ENCODE results near the gene ATP6V0C.
"Not testable (repeated sequence)": the region's sequence is repeated elsewhere in the genome, so short reads cannot be mapped to it uniquely, and the experiment has no call there.

Gene ATP6V0C

GRCh38 chr16:2532494-2533141 is 18.9 kb downstream of the ATP6V0C start:
- Histone ChIP-seq H4K91ac (ENCODE audit: low read depth, low read length, poor library complexity) (no peak overlapping the region), H2BK5ac (ENCODE audit: low read length) (peak overlapping the region; percentile 2), H2AK5ac (ENCODE audit: low read depth, low read length) (peak overlapping the region; percentile 75), H3K79me1 (ENCODE audit: low read depth, low read length) (peaks cover 7% of the 10 kb centered on the region), H4K8ac (ENCODE audit: low read depth, low read length) (no peak overlapping the region), H3K9ac (ENCODE audit: low read depth, low read length, poor library complexity) (peak overlapping the region; percentile 81), H2BK120ac (ENCODE audit: low read depth, low read length) (no peak overlapping the region), H3K9me3 (replicated peaks in 1 of 2; ENCODE audit: control insufficient read depth in 2 of 2, insufficient read depth in 1 of 2, low read depth in 1 of 2, low read length in 2 of 2) (no peaks in the 10 kb centered on the region), H3K36me3 (replicated peaks in 1 of 2; ENCODE audit: control insufficient read depth in 2 of 2, insufficient read depth in 2 of 2, low read length in 2 of 2) (peaks cover 12 to 17% of the 10 kb centered on the region in 2 donors), H2BK15ac (ENCODE audit: low read length) (peak overlapping the region; percentile 11), H3K27ac (replicated peaks; ENCODE audit: low read length) (no peak overlapping the region), H2AFZ (ENCODE audit: low read length) (peak overlapping the region; percentile 84), H3K18ac (ENCODE audit: low read length) (peak overlapping the region; percentile 95), H3K23ac (ENCODE audit: low read depth, low read length, poor library complexity) (peak overlapping the region; percentile 99), H3K4me3 (ENCODE audit: low read length in 2 of 2) (peak overlapping the region; percentile 53 to 85), H3K4me1 (ENCODE audit: control insufficient read depth in 2 of 2, insufficient read depth in 1 of 2, low read depth in 1 of 2, low read length in 2 of 2) (peaks cover 6 to 20% of the 10 kb centered on the region in 2 donors), H2BK12ac (ENCODE audit: low read length) (peak overlapping the region; percentile 84), H3K4ac (ENCODE audit: low read length) (no peak overlapping the region), H3K27me3 (ENCODE audit: control insufficient read depth in 3 of 3, insufficient read depth in 3 of 3, low read depth in 1 of 3, low read length in 3 of 3) (peaks cover 0 to 2% (median 0%) of the 10 kb centered on the region in 3 experiments), H3K14ac (ENCODE audit: low read length) (peak overlapping the region; percentile 82), H3K4me2 (ENCODE audit: insufficient read depth, low read length, poor library complexity, severe bottlenecking) (peak overlapping the region; percentile 96)
- WGBS, 2 donors (ENCODE audit: extremely low coverage in 2 of 2, insufficient read length in 2 of 2, insufficient replicate concordance in 1 of 2): no CpG with 5 or more reads among the region's 37 CpGs
- no peak for DNase-seq (ENCODE audit: low spot score)

- H3K23ac ChIP-seq (ENCODE audit: low read depth, low read length, poor library complexity); H2BK5ac ChIP-seq (ENCODE audit: low read length); H2BK15ac ChIP-seq (ENCODE audit: low read length); H4K8ac ChIP-seq (ENCODE audit: low read depth, low read length); H3K18ac ChIP-seq (ENCODE audit: low read length); H3K14ac ChIP-seq (ENCODE audit: low read length); H2BK120ac ChIP-seq (ENCODE audit: low read depth, low read length); H3K4me3 ChIP-seq (ENCODE audit: low read length in 2 of 2); H3K4ac ChIP-seq (ENCODE audit: low read length); H3K27me3 ChIP-seq (ENCODE audit: control insufficient read depth in 3 of 3, insufficient read depth in 3 of 3, low read depth in 1 of 3, low read length in 3 of 3); H3K9ac ChIP-seq (ENCODE audit: low read depth, low read length, poor library complexity); DNase-seq (ENCODE audit: low spot score); H4K91ac ChIP-seq (ENCODE audit: low read depth, low read length, poor library complexity); H3K79me1 ChIP-seq (ENCODE audit: low read depth, low read length); H3K27ac ChIP-seq (replicated peaks; ENCODE audit: low read length); H3K9me3 ChIP-seq (replicated peaks in 1 of 2; ENCODE audit: control insufficient read depth in 2 of 2, insufficient read depth in 1 of 2, low read depth in 1 of 2, low read length in 2 of 2); H2AK5ac ChIP-seq (ENCODE audit: low read depth, low read length); H2BK12ac ChIP-seq (ENCODE audit: low read length): not testable (repeated sequence)
- H3K36me3 ChIP-seq (replicated peaks in 1 of 2; ENCODE audit: control insufficient read depth in 2 of 2, insufficient read depth in 2 of 2, low read length in 2 of 2): peaks cover 11 to 16% of the 10 kb centered on the region in 2 donors
- H3K4me1 ChIP-seq (ENCODE audit: control insufficient read depth in 2 of 2, insufficient read depth in 1 of 2, low read depth in 1 of 2, low read length in 2 of 2): peaks cover 6 to 20% of the 10 kb centered on the region in 2 donors
- H2AFZ ChIP-seq (ENCODE audit: low read length): peak overlapping the region; percentile 84
- H3K4me2 ChIP-seq (ENCODE audit: insufficient read depth, low read length, poor library complexity, severe bottlenecking): peak overlapping the region; percentile 96
- WGBS, 2 donors (ENCODE audit: extremely low coverage in 2 of 2, insufficient read length in 2 of 2, insufficient replicate concordance in 1 of 2): no CpG with 5 or more reads among the region's 16 CpGs
These were observed 19.5 kb downstream of the ATP6V0C start for GRCh38 chr16:2533142-2533755.

DNA sequence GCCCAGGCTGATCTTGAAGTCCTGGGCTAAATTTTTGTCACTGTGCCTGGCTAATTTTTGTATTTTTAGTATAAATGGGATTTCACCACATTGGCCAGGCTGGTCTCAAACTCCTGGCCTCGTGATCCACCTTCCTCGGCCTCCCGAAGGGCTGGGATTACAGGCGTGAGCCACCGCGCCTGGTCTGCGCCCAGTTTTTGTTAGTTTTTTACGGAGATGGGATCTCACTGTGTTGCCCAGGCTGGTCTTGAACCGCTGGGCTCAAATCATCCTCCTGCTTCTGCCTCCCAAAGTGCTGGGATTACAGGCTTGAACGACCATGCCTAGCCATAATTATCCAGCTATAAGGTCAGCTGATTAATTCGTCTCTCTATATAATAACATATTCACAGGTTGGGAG is 20.2 kb downstream of the ATP6V0C start:
- H3K4me2 ChIP-seq (ENCODE audit: insufficient read depth, low read length, poor library complexity, severe bottlenecking): no peak overlapping the region
- no peak overlapping the region for H2AFZ ChIP-seq (ENCODE audit: low read length)
- H3K36me3 ChIP-seq (replicated peaks in 1 of 2; ENCODE audit: control insufficient read depth in 2 of 2, insufficient read depth in 2 of 2, low read length in 2 of 2): peaks cover 5 to 9% of the 10 kb centered on the region in 2 donors
- H3K9ac ChIP-seq (ENCODE audit: low read depth, low read length, poor library complexity): no peak overlapping the region
- DNase-seq (ENCODE audit: low spot score): no peak
- H4K8ac ChIP-seq (ENCODE audit: low read depth, low read length): no peak overlapping the region
- H3K4me1 ChIP-seq (ENCODE audit: control insufficient read depth in 2 of 2, insufficient read depth in 1 of 2, low read depth in 1 of 2, low read length in 2 of 2): peaks cover 6 to 20% of the 10 kb centered on the region in 2 donors
- H3K79me1 ChIP-seq (ENCODE audit: low read depth, low read length): peaks cover 3% of the 10 kb centered on the region
- H3K14ac ChIP-seq (ENCODE audit: low read length): no peak overlapping the region
- H4K91ac ChIP-seq (ENCODE audit: low read depth, low read length, poor library complexity): no peak overlapping the region
- H2BK15ac ChIP-seq (ENCODE audit: low read length): no peak overlapping the region
- no CpG with 5 or more reads among the region's 11 CpGs for WGBS, 2 donors (ENCODE audit: extremely low coverage in 2 of 2, insufficient read length in 2 of 2, insufficient replicate concordance in 1 of 2)
- no peak overlapping the region for H2AK5ac ChIP-seq (ENCODE audit: low read depth, low read length)
- no peak overlapping the region for H3K18ac ChIP-seq (ENCODE audit: low read length)
- H2BK120ac ChIP-seq (ENCODE audit: low read depth, low read length): no peak overlapping the region
- H3K4ac ChIP-seq (ENCODE audit: low read length): no peak overlapping the region
- no peak overlapping the region for H3K4me3 ChIP-seq (ENCODE audit: low read length in 2 of 2)
- no peak overlapping the region for H3K23ac ChIP-seq (ENCODE audit: low read depth, low read length, poor library complexity)
- H3K9me3 ChIP-seq (replicated peaks in 1 of 2; ENCODE audit: control insufficient read depth in 2 of 2, insufficient read depth in 1 of 2, low read depth in 1 of 2, low read length in 2 of 2): no peaks in the 10 kb centered on the region
- H3K27me3 ChIP-seq (ENCODE audit: control insufficient read depth in 3 of 3, insufficient read depth in 3 of 3, low read depth in 1 of 3, low read length in 3 of 3): peaks cover 0 to 2% (median 0%) of the 10 kb centered on the region in 3 experiments
- no peak overlapping the region for H2BK12ac ChIP-seq (ENCODE audit: low read length)
- H2BK5ac ChIP-seq (ENCODE audit: low read length): no peak overlapping the region
- H3K27ac ChIP-seq (replicated peaks; ENCODE audit: low read length): no peak overlapping the region

GRCh38 chr16:2534335-2534734 is 20.6 kb downstream of the ATP6V0C start:
- not testable (repeated sequence) for H3K9me3 ChIP-seq (replicated peaks in 1 of 2; ENCODE audit: control insufficient read depth in 2 of 2, insufficient read depth in 1 of 2, low read depth in 1 of 2, low read length in 2 of 2); H2BK12ac ChIP-seq (ENCODE audit: low read length); H2AFZ ChIP-seq (ENCODE audit: low read length); H3K27me3 ChIP-seq (ENCODE audit: control insufficient read depth in 3 of 3, insufficient read depth in 3 of 3, low read depth in 1 of 3, low read length in 3 of 3); H2BK5ac ChIP-seq (ENCODE audit: low read length); H4K8ac ChIP-seq (ENCODE audit: low read depth, low read length); H3K4me2 ChIP-seq (ENCODE audit: insufficient read depth, low read length, poor library complexity, severe bottlenecking); H3K27ac ChIP-seq (replicated peaks; ENCODE audit: low read length); H3K23ac ChIP-seq (ENCODE audit: low read depth, low read length, poor library complexity); H3K18ac ChIP-seq (ENCODE audit: low read length); H3K9ac ChIP-seq (ENCODE audit: low read depth, low read length, poor library complexity); H2BK15ac ChIP-seq (ENCODE audit: low read length); DNase-seq (ENCODE audit: low spot score); H3K4ac ChIP-seq (ENCODE audit: low read length); H3K14ac ChIP-seq (ENCODE audit: low read length); H3K79me1 ChIP-seq (ENCODE audit: low read depth, low read length); H3K4me3 ChIP-seq (ENCODE audit: low read length in 2 of 2); H2BK120ac ChIP-seq (ENCODE audit: low read depth, low read length); H4K91ac ChIP-seq (ENCODE audit: low read depth, low read length, poor library complexity); H2AK5ac ChIP-seq (ENCODE audit: low read depth, low read length); H3K36me3 ChIP-seq (replicated peaks in 1 of 2; ENCODE audit: control insufficient read depth in 2 of 2, insufficient read depth in 2 of 2, low read length in 2 of 2)
- H3K4me1 ChIP-seq (ENCODE audit: control insufficient read depth in 2 of 2, insufficient read depth in 1 of 2, low read depth in 1 of 2, low read length in 2 of 2): peaks cover 6 to 20% of the 10 kb centered on the region in 2 donors
- no CpG with 5 or more reads among the region's 5 CpGs for WGBS, 2 donors (ENCODE audit: extremely low coverage in 2 of 2, insufficient read length in 2 of 2, insufficient replicate concordance in 1 of 2)
